ENCODE results near the gene KMT2C. TPM values are rescaled to one million over a fixed set of nuclear protein-coding genes. Genes with fewer than 3 reads are reported as not detected.
A peak's percentile ranks its signal among the peaks of the same experiment; 100 is the strongest.

Gene KMT2C
- total and polyA plus RNA-seq, 11 donors, result 8.4 to 62.4 (median 42.2) TPM

- DNase-seq (no peak), ATAC-seq (peak in 1 of 4 donors; percentile 14)
- Histone ChIP-seq H3K4me3 (no peak overlapping the region), H3K4me1 (peaks cover 0 to 42% (median 16%) of the 10 kb centered on the region in 12 donors), H3K9me3 (no peaks in the 10 kb centered on the region), H3K27me3 (no peaks in the 10 kb centered on the region), H3K36me3 (peaks cover 0 to 100% (median 97%) of the 10 kb centered on the region in 9 donors), H3K27ac (peak overlapping the region in 1 of 12 donors; percentile 44)
- intact Hi-C loops (cut with DNase I), result loop anchor here in 2 of 10 donors (5.0 to 10.0 kb wide), 2 partner anchors 362 to 370 kb away; no protein-coding TSS in a partner anchor
- TF ChIP-seq POLR2A (IDR thresholded peaks at IDR 0.05), result no peak
- TF ChIP-seq CTCF (IDR thresholded peaks at IDR 0.05), result no peak
- WGBS, 4 donors, result 70 to 76% (median 74%) methylated on average over 12 of the region's 12 CpGs
Measured at GRCh38 chr7:152144557-152145245, 291.1 kb downstream of the KMT2C start.

GRCh38 chr7:152142976-152143595, 292.7 kb downstream of the KMT2C start:
- intact Hi-C loops (cut with DNase I), result loop anchor here in 1 of 10 donors (10.0 kb wide), 1 partner anchor 368 kb away; no protein-coding TSS in a partner anchor
- H3K36me3 ChIP-seq, result peaks cover 2 to 100% (median 97%) of the 10 kb centered on the region in 9 donors
- H3K4me3 ChIP-seq, result no peak overlapping the region
- no peak for ATAC-seq
- H3K27me3 ChIP-seq, result no peaks in the 10 kb centered on the region
- no peak for DNase-seq
- WGBS, 4 donors, result 50 to 57% (median 52%) methylated on average over 5 of the region's 5 CpGs
- H3K27ac ChIP-seq, result no peak overlapping the region
- TF ChIP-seq CTCF (IDR thresholded peaks at IDR 0.05) (no peak), POLR2A (IDR thresholded peaks at IDR 0.05) (no peak)
- peaks cover 0 to 42% (median 16%) of the 10 kb centered on the region in 12 donors for H3K4me1 ChIP-seq
- H3K9me3 ChIP-seq, result no peaks in the 10 kb centered on the region

GRCh38 chr7:152140560-152140959, 295.2 kb downstream of the KMT2C start:
- TF ChIP-seq CTCF (IDR thresholded peaks at IDR 0.05), result no peak
- TF ChIP-seq POLR2A (IDR thresholded peaks at IDR 0.05), result no peak
- H3K36me3 ChIP-seq, result peaks cover 2 to 99% (median 78%) of the 10 kb centered on the region in 9 donors
- WGBS, 4 donors, result 79 to 97% (median 96%) methylated on average over 2 of the region's 2 CpGs
- no peak overlapping the region for H3K27ac ChIP-seq
- DNase-seq, result no peak
- no peaks in the 10 kb centered on the region for H3K9me3 ChIP-seq
- H3K4me1 ChIP-seq, result peaks cover 0 to 47% (median 13%) of the 10 kb centered on the region in 12 donors
- intact Hi-C loops (cut with DNase I), result loop anchor here in 1 of 10 donors (10.0 kb wide), 1 partner anchor 366 kb away; no protein-coding TSS in a partner anchor
- no peak overlapping the region for H3K4me3 ChIP-seq
- no peak for ATAC-seq
- H3K27me3 ChIP-seq, result no peaks in the 10 kb centered on the region

GRCh38 chr7:152140067-152140466, 295.7 kb downstream of the KMT2C start:
- DNase-seq, result no peak
- no peak overlapping the region for H3K27ac ChIP-seq
- ATAC-seq, result no peak
- peaks cover 2 to 94% (median 73%) of the 10 kb centered on the region in 9 donors for H3K36me3 ChIP-seq
- no peak overlapping the region for H3K4me3 ChIP-seq
- no peaks in the 10 kb centered on the region for H3K9me3 ChIP-seq
- intact Hi-C loops (cut with DNase I), result loop anchor here in 1 of 10 donors (10.0 kb wide), 1 partner anchor 365 kb away; no protein-coding TSS in a partner anchor
- TF ChIP-seq POLR2A (IDR thresholded peaks at IDR 0.05), result no peak
- TF ChIP-seq CTCF (IDR thresholded peaks at IDR 0.05), result no peak
- H3K27me3 ChIP-seq, result no peaks in the 10 kb centered on the region
- WGBS, 4 donors, result 94 to 97% (median 96%) methylated on average over 4 of the region's 4 CpGs
- H3K4me1 ChIP-seq, result peaks cover 0 to 43% (median 9%) of the 10 kb centered on the region in 12 donors
